A549 (cell line): ENCODE data around the gene TRAF7.

Experiments used
- CHD4 ChIP-seq: fragments of 200-600 bp; sonication (generic); IDR thresholded peaks from 2 replicates; pipeline ENCODE4 v1.6.1; 2016; ENCODE audit warnings: antibody characterized with exemption, mild to moderate bottlenecking, borderline replicate concordance
- CTCF ChIP-seq: fragments of >200 bp; sonication (Bioruptor Twin); formaldehyde crosslinking; IDR thresholded peaks from 3 replicates; pipeline ENCODE4 v1.5.1; 2016
- MYC ChIP-seq: IDR thresholded peaks from 2 replicates; pipeline ENCODE4 v1.6.1; 2012; ENCODE audit warnings: mild to moderate bottlenecking, inconsistent platforms, low read length, improper control_type of control experiment, borderline replicate concordance
- POLR2A ChIP-seq: IDR thresholded peaks from 2 replicates; pipeline ENCODE4 v1.6.1; 2012; ENCODE audit warnings: mild to moderate bottlenecking, low read length
- POLR2AphosphoS2 ChIP-seq: conservative IDR thresholded peaks from 2 replicates; pipeline ENCODE4 v1.6.1; 2012; ENCODE audit warnings: low read length, improper control_type of control experiment, inconsistent platforms

- TF ChIP-seq POLR2A (no peak), POLR2AphosphoS2 (no peak), MYC (no peak), CTCF (no peak), CHD4 (no peak)
These were observed 2.7 kb downstream of the TRAF7 start for GRCh38 chr16:2158262-2158638.
